ENCODE measurements around the gene CTTN. TPM values are rescaled to one million over a fixed set of nuclear protein-coding genes. Genes with fewer than 3 reads are reported as not detected.

Gene CTTN
- total RNA-seq, 1 experiment from 2014 or later: 224 TPM

DNA sequence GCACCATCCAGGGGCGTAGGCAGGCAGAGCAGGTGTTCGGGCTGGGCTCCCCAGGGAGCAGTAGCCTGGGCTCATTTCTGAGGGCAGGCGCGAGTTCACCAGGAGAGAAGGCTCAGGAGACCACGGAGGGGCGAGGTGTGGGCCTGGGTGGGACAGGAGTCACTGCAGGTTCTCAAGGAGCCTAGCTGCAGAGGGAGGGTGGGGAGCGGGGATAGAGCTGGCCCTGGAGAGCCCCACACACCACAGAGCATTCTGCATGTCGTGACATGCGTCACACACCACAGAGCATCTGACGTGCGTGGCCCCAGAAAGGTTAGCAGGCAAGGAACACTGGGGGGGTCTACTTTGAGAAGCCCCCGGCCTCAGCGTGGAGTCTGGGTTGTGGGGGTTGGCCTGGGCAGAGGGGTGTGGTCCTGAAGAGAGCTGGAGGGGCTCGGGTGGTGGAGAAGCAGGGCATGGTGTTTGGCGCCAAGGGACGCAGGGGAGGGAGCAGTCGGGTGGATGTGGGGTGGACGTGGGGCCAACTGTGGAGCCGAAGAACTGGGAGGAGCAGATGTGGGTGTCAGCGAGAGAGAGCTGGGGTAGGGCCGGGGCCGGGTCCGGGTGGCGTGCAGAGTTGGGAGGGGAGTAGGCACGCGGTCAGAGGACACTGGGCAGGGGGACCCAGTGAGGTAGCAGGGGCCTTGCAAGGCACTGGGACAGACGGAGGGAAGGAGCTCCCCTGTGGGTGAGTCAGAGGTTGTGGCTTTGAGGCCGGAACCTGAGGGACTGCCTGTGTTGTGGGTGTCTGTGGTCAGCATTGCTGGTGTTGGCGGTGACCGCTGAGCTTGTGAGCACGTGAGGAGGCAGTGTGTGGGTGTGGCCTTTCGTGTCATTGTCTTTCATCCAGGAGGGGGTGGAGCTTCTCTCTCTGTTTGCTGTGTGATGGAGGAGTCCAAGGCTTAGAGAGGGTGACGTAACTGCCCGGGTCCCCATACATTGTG, 25.5 kb downstream of the CTTN start:
- DNase-seq: no peak

More for the DNA sequence above, 25.5 kb downstream of the CTTN start:
- Histone ChIP-seq H3K18ac (ENCODE audit: insufficient read length, low read depth, low read length) (no peak overlapping the region), H3K23me2 (ENCODE audit: insufficient read length, low read depth, low read length, poor library complexity, severe bottlenecking) (no peaks in the 10 kb centered on the region), H3K23ac (ENCODE audit: insufficient read length, low read depth, low read length) (no peak overlapping the region), H2BK12ac (ENCODE audit: insufficient read length, low read depth, low read length) (no peak overlapping the region), H4K20me1 (ENCODE audit: control insufficient read depth, insufficient read depth, insufficient read length) (no peaks in the 10 kb centered on the region), H2BK5ac (ENCODE audit: insufficient read length, low read length) (no peak overlapping the region), H2BK15ac (ENCODE audit: low read depth, low read length) (no peak overlapping the region; the same call in 1 of the 2 replicates), H2BK20ac (ENCODE audit: low read depth, low read length, poor library complexity, severe bottlenecking) (no peak overlapping the region), H3K4ac (ENCODE audit: low read depth, low read length) (no peak overlapping the region), H3T11ph (ENCODE audit: low read length) (no peak overlapping the region), H3K27me3 (ENCODE audit: insufficient read depth, low read length) (no peaks in the 10 kb centered on the region), H3K14ac (ENCODE audit: insufficient read depth, low read length) (no peak overlapping the region; the same call in 1 of the 2 replicates), H3K79me1 (ENCODE audit: insufficient read depth, low read depth, low read length, poor library complexity, severe bottlenecking) (no peaks in the 10 kb centered on the region), H3K27ac (ENCODE audit: insufficient read length, low read depth, low read length) (no peak overlapping the region), H4K5ac (ENCODE audit: insufficient read length, low read depth, low read length) (no peak overlapping the region), H2BK120ac (ENCODE audit: low read depth, low read length, poor library complexity, severe bottlenecking) (no peak overlapping the region), H3K9ac (ENCODE audit: extremely low read depth, insufficient read length, low read length) (no peak overlapping the region), H3K79me2 (ENCODE audit: insufficient read depth, low read length) (no peaks in the 10 kb centered on the region), H3K9me3 (ENCODE audit: control insufficient read depth, low read depth, low read length) (no peaks in the 10 kb centered on the region), H4K8ac (replicated peaks; ENCODE audit: insufficient read length, low read depth, low read length) (no peak overlapping the region), H3K4me2 (ENCODE audit: insufficient read depth, insufficient read length, low read length) (no peak overlapping the region), H2AFZ (ENCODE audit: low read length) (no peak overlapping the region), H4K91ac (ENCODE audit: insufficient read length, low read depth, low read length) (no peak overlapping the region), H2AK5ac (ENCODE audit: insufficient read length, low read length) (no peak overlapping the region), H3K4me1 (ENCODE audit: insufficient read depth, low read length) (no peaks in the 10 kb centered on the region), H3K56ac (ENCODE audit: insufficient read length, low read depth, low read length) (no peak overlapping the region)
- Mint-ChIP-seq H3K4me1 (peaks cover 15 to 21% of the 10 kb centered on the region in 2 experiments), H3K4me3 (no peak overlapping the region), H3K27me3 (ENCODE audit: low read depth) (no peaks in the 10 kb centered on the region), H3K9me3 (no peaks in the 10 kb centered on the region), H3K27ac (peak overlapping the region; percentile 82 to 95 (median 88); a peak in 5 of 7 replicates), H3K36me3 (ENCODE audit: insufficient read depth in 1 of 3, low read depth in 3 of 3) (peaks cover 67 to 86% (median 81%) of the 10 kb centered on the region in 3 experiments; a peak in 6 of 7 replicates)
- TF ChIP-seq, protein P1, sequence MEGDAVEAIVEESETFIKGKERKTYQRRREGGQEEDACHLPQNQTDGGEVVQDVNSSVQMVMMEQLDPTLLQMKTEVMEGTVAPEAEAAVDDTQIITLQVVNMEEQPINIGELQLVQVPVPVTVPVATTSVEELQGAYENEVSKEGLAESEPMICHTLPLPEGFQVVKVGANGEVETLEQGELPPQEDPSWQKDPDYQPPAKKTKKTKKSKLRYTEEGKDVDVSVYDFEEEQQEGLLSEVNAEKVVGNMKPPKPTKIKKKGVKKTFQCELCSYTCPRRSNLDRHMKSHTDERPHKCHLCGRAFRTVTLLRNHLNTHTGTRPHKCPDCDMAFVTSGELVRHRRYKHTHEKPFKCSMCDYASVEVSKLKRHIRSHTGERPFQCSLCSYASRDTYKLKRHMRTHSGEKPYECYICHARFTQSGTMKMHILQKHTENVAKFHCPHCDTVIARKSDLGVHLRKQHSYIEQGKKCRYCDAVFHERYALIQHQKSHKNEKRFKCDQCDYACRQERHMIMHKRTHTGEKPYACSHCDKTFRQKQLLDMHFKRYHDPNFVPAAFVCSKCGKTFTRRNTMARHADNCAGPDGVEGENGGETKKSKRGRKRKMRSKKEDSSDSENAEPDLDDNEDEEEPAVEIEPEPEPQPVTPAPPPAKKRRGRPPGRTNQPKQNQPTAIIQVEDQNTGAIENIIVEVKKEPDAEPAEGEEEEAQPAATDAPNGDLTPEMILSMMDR (conservative IDR thresholded peaks at IDR 0.05): no peak
- WGBS (ENCODE audit: extremely low coverage, insufficient read length, low lambda C conversion rate): no CpG with 5 or more reads among the region's 34 CpGs

Measured in H9 (cell line).